Suprapubic skin (tissue), 4 donors: ENCODE data around the gene HMGN5. TPM values are rescaled to one million over a fixed set of nuclear protein-coding genes. Genes with fewer than 3 reads are reported as not detected.

Experiments
- DNase-seq, 2 donors: peaks; one replicate each; pipeline ENCODE4 v3.0.0-alpha.2; 2019; ENCODE audit warnings: low spot score in 2 of 2
- H3K27ac ChIP-seq: fragments of 200-600 bp; sonication (generic); one replicate; pipeline ENCODE4 v1.5.1; 2019
- H3K27me3 ChIP-seq: fragments of 200-600 bp; sonication (generic); one replicate; pipeline ENCODE4 v1.5.1; 2019
- H3K36me3 ChIP-seq: fragments of 200-600 bp; sonication (generic); one replicate; pipeline ENCODE4 v1.5.1; 2019
- H3K4me1 ChIP-seq: fragments of 200-600 bp; sonication (generic); one replicate; pipeline ENCODE4 v1.5.1; 2019
- H3K4me3 ChIP-seq: fragments of 200-600 bp; sonication (generic); one replicate; pipeline ENCODE4 v1.5.1; 2019; ENCODE audit warnings: mild to moderate bottlenecking
- H3K9me3 ChIP-seq: fragments of 200-600 bp; sonication (generic); one replicate; pipeline ENCODE4 v1.5.1; 2019
- CTCF ChIP-seq, 2 donors: fragments of 200-600 bp in 1 of 2; fragments of 450-650 bp in 1 of 2; sonication (generic) in 1 of 2; IDR thresholded peaks; one replicate each; pipeline ENCODE4 v1.5.1; 2016 to 2019; ENCODE audit warnings: antibody characterized with exemption in 2 of 2, mild to moderate bottlenecking in 1 of 2, moderate library complexity in 1 of 2
- EP300 ChIP-seq: sonication (generic); formaldehyde crosslinking; IDR thresholded peaks from one replicate; pipeline ENCODE4 v1.6.1; 2017; ENCODE audit warnings: antibody characterized with exemption
- POLR2A ChIP-seq, 2 donors: fragments of 450-650 bp; IDR thresholded peaks; one replicate each; pipeline ENCODE4 v1.6.1; 2017; ENCODE audit warnings: antibody characterized with exemption in 2 of 2, mild to moderate bottlenecking in 2 of 2, moderate library complexity in 2 of 2
- POLR2AphosphoS5 ChIP-seq, 3 donors: sonication (generic); formaldehyde crosslinking; IDR thresholded peaks; one replicate each; pipeline ENCODE4 v1.6.1; 2017; ENCODE audit warnings: antibody characterized with exemption in 3 of 3
- WGBS: methylation state at CpG from one replicate; pipeline ENCODE4 v1.1.5; 2018; 5-methylcytosine and 5-hydroxymethylcytosine counted together
- total RNA-seq, 4 donors: library from RNA; depleted of rRNA; stranded (reverse); fragments of >200 nt; gene quantifications; one replicate each; pipeline ENCODE4 v1.1.0, GENCODE V29; 2016

Gene HMGN5
- total RNA-seq, 4 donors from 2014 or later = 0.72 to 8.0 (median 1.9) TPM

- no peaks in the 10 kb centered on the region for H3K9me3 ChIP-seq
- TF ChIP-seq CTCF (IDR thresholded peaks at IDR 0.05) = no peak
- TF ChIP-seq EP300 = no peak
- TF ChIP-seq POLR2A (IDR thresholded peaks at IDR 0.05) = no peak
- no peak for TF ChIP-seq POLR2AphosphoS5 (IDR thresholded peaks at IDR 0.05)
- 75% methylated on average over 8 of the region's 8 CpGs for WGBS
- H3K36me3 ChIP-seq = no peaks in the 10 kb centered on the region
- H3K4me1 ChIP-seq = no peaks in the 10 kb centered on the region
- no peak overlapping the region for H3K27ac ChIP-seq
- no peak overlapping the region for H3K4me3 ChIP-seq
- no peak for DNase-seq
- no peaks in the 10 kb centered on the region for H3K27me3 ChIP-seq
Observed at GRCh38 chrX:81208916-81209315, 7.2 kb upstream of the HMGN5 start.

GRCh38 chrX:81206476-81206875 lies 4.8 kb upstream of the HMGN5 start:
- DNase-seq = no peak
- H3K27me3 ChIP-seq = no peaks in the 10 kb centered on the region
- H3K4me1 ChIP-seq = peaks cover 8% of the 10 kb centered on the region
- TF ChIP-seq POLR2AphosphoS5 (IDR thresholded peaks at IDR 0.05) = no peak
- TF ChIP-seq EP300 = no peak
- no peak for TF ChIP-seq CTCF (IDR thresholded peaks at IDR 0.05)
- TF ChIP-seq POLR2A (IDR thresholded peaks at IDR 0.05) = no peak
- WGBS = 8% methylated on average over 1 of the region's 1 CpG
- no peaks in the 10 kb centered on the region for H3K9me3 ChIP-seq
- H3K27ac ChIP-seq = no peak overlapping the region
- H3K36me3 ChIP-seq = no peaks in the 10 kb centered on the region
- H3K4me3 ChIP-seq = no peak overlapping the region

GRCh38 chrX:81205551-81205950 lies 3.8 kb upstream of the HMGN5 start:
- no peak overlapping the region for H3K4me3 ChIP-seq
- TF ChIP-seq EP300 = no peak
- TF ChIP-seq POLR2AphosphoS5 (IDR thresholded peaks at IDR 0.05) = no peak
- TF ChIP-seq POLR2A (IDR thresholded peaks at IDR 0.05) = no peak
- TF ChIP-seq CTCF (IDR thresholded peaks at IDR 0.05) = no peak
- peaks cover 10% of the 10 kb centered on the region for H3K4me1 ChIP-seq
- H3K27me3 ChIP-seq = no peaks in the 10 kb centered on the region
- H3K9me3 ChIP-seq = no peaks in the 10 kb centered on the region
- DNase-seq = no peak
- no peaks in the 10 kb centered on the region for H3K36me3 ChIP-seq
- 59% methylated on average over 2 of the region's 2 CpGs for WGBS
- no peak overlapping the region for H3K27ac ChIP-seq

- no peak for TF ChIP-seq CTCF (IDR thresholded peaks at IDR 0.05)
- no peak for TF ChIP-seq POLR2A (IDR thresholded peaks at IDR 0.05)
- TF ChIP-seq POLR2AphosphoS5 (IDR thresholded peaks at IDR 0.05) = no peak
- no peak for TF ChIP-seq EP300
- peak overlapping the region; percentile 58 for H3K4me3 ChIP-seq
- DNase-seq = no peak
- H3K4me1 ChIP-seq = peaks cover 10% of the 10 kb centered on the region
- no peaks in the 10 kb centered on the region for H3K27me3 ChIP-seq
- 19% methylated on average over 1 of the region's 1 CpG for whole genome bisulfite sequencing
- peak overlapping the region; percentile 83 for H3K27ac ChIP-seq
- no peaks in the 10 kb centered on the region for H3K9me3 ChIP-seq
- no peaks in the 10 kb centered on the region for H3K36me3 ChIP-seq
Observed at GRCh38 chrX:81202943-81203342, 1.2 kb upstream of the HMGN5 start.

GRCh38 chrX:81202456-81202819 lies 725 bp upstream of the HMGN5 start:
- H3K4me3 ChIP-seq = peak overlapping the region; percentile 58
- peaks cover 10% of the 10 kb centered on the region for H3K4me1 ChIP-seq
- no peak for TF ChIP-seq POLR2AphosphoS5 (IDR thresholded peaks at IDR 0.05)
- no peak for TF ChIP-seq POLR2A (IDR thresholded peaks at IDR 0.05)
- no peak for TF ChIP-seq CTCF (IDR thresholded peaks at IDR 0.05)
- no peak for TF ChIP-seq EP300
- H3K27me3 ChIP-seq = no peaks in the 10 kb centered on the region
- no peaks in the 10 kb centered on the region for H3K9me3 ChIP-seq
- no peak for DNase-seq
- 23% methylated on average over 8 of the region's 8 CpGs for WGBS
- H3K36me3 ChIP-seq = no peaks in the 10 kb centered on the region
- peak overlapping the region; percentile 83 for H3K27ac ChIP-seq
